ENCODE data around the gene CCDC50.

The CCDC50 gene

DNA sequence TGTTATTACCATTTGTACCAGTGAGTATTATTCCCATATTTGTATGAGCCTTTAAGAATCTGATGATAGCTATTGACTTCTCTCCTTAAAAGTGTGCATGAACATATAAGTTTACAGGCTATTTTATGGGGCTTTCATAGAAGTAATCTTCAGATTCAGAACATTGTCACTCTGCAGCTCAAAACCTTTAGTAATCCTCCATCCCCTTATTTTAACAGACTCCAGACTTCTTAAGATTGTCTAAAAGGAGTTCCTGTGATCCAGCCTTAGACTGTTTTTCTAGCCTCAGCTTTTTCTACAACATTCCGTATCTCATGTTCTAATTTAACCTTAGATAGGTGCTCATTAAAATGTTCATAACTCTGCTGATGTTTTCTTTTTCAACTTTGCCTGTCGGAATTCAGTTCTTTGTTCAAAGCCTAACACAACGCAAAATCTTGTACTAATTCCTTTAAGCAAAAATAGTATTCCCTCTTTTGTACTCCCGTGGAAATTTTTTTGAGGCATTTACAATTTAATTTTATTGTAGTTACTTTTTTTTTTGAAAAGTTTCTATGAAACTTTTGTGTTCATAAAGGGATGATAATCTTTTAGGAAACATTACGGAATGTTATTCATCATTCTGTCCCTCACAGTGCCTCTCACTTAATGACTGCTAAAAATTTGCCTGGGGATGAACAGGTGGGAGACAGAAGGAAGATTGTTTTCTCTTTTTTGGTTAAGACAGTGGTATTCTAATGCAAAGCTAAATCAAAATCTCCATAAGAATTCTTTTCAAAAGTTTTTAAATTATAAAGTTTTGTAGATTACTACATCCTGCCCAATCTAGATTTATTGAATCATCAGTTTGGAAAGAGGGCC lies 39.8 kb downstream of the CCDC50 start:
- Histone ChIP-seq H3K27ac (replicated peaks) (no peak overlapping the region), H3K4me3 (replicated peaks; ENCODE audit: insufficient read depth, low read length) (no peak overlapping the region)

DNA sequence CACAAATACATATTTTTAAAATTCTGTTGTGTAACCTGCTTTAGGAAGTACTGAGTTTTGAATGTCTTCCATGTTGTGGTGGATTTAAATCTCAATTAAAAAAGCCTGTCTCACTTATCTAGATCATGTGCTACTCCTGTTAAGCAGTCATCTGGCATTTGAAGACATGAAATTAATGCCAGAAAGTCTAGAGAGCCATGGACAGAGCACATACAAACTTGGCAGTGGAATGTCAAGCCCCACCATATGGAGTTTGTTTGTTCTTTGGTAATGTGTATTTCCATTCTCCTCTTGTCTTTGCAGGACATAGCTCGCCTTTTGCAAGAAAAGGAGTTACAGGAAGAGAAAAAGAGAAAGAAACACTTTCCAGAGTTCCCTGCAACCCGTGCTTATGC lies 40.4 kb downstream of the CCDC50 start:
- no peak overlapping the region for H3K27ac ChIP-seq (replicated peaks)
- no peak overlapping the region for H3K4me3 ChIP-seq (replicated peaks; ENCODE audit: insufficient read depth, low read length)
- no peak for DNase-seq (ENCODE audit: low read depth in 1 of 2, low spot score in 1 of 2)
- TF ChIP-seq GABPA (IDR thresholded peaks at IDR 0.05; ENCODE audit: low read depth) (no peak), SPI1 (IDR thresholded peaks at IDR 0.05; ENCODE audit: borderline replicate concordance, low read depth) (no peak), POLR2AphosphoS5 (IDR thresholded peaks at IDR 0.05; ENCODE audit: low read depth) (no peak)
- TF ChIP-seq, protein P1, sequence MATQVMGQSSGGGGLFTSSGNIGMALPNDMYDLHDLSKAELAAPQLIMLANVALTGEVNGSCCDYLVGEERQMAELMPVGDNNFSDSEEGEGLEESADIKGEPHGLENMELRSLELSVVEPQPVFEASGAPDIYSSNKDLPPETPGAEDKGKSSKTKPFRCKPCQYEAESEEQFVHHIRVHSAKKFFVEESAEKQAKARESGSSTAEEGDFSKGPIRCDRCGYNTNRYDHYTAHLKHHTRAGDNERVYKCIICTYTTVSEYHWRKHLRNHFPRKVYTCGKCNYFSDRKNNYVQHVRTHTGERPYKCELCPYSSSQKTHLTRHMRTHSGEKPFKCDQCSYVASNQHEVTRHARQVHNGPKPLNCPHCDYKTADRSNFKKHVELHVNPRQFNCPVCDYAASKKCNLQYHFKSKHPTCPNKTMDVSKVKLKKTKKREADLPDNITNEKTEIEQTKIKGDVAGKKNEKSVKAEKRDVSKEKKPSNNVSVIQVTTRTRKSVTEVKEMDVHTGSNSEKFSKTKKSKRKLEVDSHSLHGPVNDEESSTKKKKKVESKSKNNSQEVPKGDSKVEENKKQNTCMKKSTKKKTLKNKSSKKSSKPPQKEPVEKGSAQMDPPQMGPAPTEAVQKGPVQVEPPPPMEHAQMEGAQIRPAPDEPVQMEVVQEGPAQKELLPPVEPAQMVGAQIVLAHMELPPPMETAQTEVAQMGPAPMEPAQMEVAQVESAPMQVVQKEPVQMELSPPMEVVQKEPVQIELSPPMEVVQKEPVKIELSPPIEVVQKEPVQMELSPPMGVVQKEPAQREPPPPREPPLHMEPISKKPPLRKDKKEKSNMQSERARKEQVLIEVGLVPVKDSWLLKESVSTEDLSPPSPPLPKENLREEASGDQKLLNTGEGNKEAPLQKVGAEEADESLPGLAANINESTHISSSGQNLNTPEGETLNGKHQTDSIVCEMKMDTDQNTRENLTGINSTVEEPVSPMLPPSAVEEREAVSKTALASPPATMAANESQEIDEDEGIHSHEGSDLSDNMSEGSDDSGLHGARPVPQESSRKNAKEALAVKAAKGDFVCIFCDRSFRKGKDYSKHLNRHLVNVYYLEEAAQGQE (IDR thresholded peaks at IDR 0.05; ENCODE audit: insufficient replicate concordance, low read depth): no peak
- TF ChIP-seq, protein P2, sequence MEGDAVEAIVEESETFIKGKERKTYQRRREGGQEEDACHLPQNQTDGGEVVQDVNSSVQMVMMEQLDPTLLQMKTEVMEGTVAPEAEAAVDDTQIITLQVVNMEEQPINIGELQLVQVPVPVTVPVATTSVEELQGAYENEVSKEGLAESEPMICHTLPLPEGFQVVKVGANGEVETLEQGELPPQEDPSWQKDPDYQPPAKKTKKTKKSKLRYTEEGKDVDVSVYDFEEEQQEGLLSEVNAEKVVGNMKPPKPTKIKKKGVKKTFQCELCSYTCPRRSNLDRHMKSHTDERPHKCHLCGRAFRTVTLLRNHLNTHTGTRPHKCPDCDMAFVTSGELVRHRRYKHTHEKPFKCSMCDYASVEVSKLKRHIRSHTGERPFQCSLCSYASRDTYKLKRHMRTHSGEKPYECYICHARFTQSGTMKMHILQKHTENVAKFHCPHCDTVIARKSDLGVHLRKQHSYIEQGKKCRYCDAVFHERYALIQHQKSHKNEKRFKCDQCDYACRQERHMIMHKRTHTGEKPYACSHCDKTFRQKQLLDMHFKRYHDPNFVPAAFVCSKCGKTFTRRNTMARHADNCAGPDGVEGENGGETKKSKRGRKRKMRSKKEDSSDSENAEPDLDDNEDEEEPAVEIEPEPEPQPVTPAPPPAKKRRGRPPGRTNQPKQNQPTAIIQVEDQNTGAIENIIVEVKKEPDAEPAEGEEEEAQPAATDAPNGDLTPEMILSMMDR (IDR thresholded peaks at IDR 0.05; ENCODE audit: insufficient read depth, low read length): no peak
- no peaks in the 10 kb centered on the region for H3K27me3 ChIP-seq (ENCODE audit: insufficient read depth, poor library complexity, severe bottlenecking)

More for the DNA sequence above, 39.8 kb downstream of the CCDC50 start:
- TF ChIP-seq, protein P1 (IDR thresholded peaks at IDR 0.05; ENCODE audit: insufficient replicate concordance, low read depth): no peak
- TF ChIP-seq SPI1 (IDR thresholded peaks at IDR 0.05; ENCODE audit: borderline replicate concordance, low read depth) (no peak), POLR2AphosphoS5 (IDR thresholded peaks at IDR 0.05; ENCODE audit: low read depth) (no peak), GABPA (IDR thresholded peaks at IDR 0.05; ENCODE audit: low read depth) (no peak)
- TF ChIP-seq, protein P2 (IDR thresholded peaks at IDR 0.05; ENCODE audit: insufficient read depth, low read length): no peak
- no peak for DNase-seq (ENCODE audit: low read depth in 1 of 2, low spot score in 1 of 2)
- H3K27me3 ChIP-seq (ENCODE audit: insufficient read depth, poor library complexity, severe bottlenecking): no peaks in the 10 kb centered on the region

DNA sequence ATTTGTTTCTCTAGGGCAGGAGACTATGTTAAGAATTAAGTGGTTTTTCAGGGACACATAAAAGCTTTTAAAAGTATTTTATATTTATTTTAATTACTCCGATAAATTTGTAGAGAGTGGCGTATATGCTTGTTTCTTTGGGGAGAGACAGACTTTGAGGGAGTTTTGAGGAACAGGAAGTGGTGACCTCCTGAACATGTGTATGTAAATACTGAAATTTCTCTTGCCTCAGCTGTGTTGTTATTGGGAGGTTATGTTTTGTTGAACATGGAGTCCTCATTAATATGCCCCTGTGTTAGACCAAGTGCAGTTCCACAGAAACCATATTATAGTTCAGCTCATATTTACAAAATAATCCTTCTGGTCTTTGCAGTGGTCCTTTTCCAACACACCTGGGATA lies 42.9 kb downstream of the CCDC50 start:
- no peaks in the 10 kb centered on the region for H3K27me3 ChIP-seq (ENCODE audit: insufficient read depth, poor library complexity, severe bottlenecking)
- no peak for DNase-seq (ENCODE audit: low read depth in 1 of 2, low spot score in 1 of 2)
- TF ChIP-seq SPI1 (IDR thresholded peaks at IDR 0.05; ENCODE audit: borderline replicate concordance, low read depth) (peak; percentile 75), GABPA (IDR thresholded peaks at IDR 0.05; ENCODE audit: low read depth) (no peak), POLR2AphosphoS5 (IDR thresholded peaks at IDR 0.05; ENCODE audit: low read depth) (no peak)
- TF ChIP-seq, protein P2 (IDR thresholded peaks at IDR 0.05; ENCODE audit: insufficient read depth, low read length): no peak
- TF ChIP-seq, protein P1 (IDR thresholded peaks at IDR 0.05; ENCODE audit: insufficient replicate concordance, low read depth): no peak
- no peak overlapping the region for H3K27ac ChIP-seq (replicated peaks)
- H3K4me3 ChIP-seq (replicated peaks; ENCODE audit: insufficient read depth, low read length): no peak overlapping the region
